ENCODE data around the gene C9.
"Not testable (repeated sequence)": the region's sequence is repeated elsewhere in the genome, so short reads cannot be mapped to it uniquely, and the experiment has no call there.

Gene C9

DNA sequence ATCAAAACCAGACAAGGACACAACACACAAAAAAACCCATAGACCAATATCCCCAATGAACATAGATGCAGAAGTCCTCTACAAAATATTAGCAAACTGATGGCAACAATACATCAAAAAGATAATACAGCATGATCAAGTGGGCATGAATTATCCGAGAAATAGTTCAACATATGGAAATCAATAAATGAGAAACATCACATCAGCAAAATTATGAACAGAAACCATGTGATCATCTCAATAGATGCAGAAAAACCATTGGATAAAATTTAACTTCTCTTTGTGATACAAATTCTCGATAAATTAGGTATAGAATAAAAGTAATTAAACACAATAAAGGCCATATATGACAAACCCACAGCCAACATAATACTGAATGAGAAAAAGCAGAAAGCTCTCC is 69.6 kb downstream of the C9 start:
- DNase-seq (ENCODE audit: low spot score) (no peak), ATAC-seq (ENCODE audit: low read depth) (no peak)
- no peaks in the 10 kb centered on the region for H3K4me1 ChIP-seq (ENCODE audit: insufficient read depth, poor library complexity, severe bottlenecking)
- peaks cover 2% of the 10 kb centered on the region for H3K9me3 ChIP-seq (ENCODE audit: severe bottlenecking)
- H3K27ac ChIP-seq (ENCODE audit: poor library complexity, severe bottlenecking): no peak overlapping the region
- TF ChIP-seq, protein P1, sequence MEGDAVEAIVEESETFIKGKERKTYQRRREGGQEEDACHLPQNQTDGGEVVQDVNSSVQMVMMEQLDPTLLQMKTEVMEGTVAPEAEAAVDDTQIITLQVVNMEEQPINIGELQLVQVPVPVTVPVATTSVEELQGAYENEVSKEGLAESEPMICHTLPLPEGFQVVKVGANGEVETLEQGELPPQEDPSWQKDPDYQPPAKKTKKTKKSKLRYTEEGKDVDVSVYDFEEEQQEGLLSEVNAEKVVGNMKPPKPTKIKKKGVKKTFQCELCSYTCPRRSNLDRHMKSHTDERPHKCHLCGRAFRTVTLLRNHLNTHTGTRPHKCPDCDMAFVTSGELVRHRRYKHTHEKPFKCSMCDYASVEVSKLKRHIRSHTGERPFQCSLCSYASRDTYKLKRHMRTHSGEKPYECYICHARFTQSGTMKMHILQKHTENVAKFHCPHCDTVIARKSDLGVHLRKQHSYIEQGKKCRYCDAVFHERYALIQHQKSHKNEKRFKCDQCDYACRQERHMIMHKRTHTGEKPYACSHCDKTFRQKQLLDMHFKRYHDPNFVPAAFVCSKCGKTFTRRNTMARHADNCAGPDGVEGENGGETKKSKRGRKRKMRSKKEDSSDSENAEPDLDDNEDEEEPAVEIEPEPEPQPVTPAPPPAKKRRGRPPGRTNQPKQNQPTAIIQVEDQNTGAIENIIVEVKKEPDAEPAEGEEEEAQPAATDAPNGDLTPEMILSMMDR (IDR thresholded peaks at IDR 0.05; ENCODE audit: poor library complexity, severe bottlenecking): no peak
- H3K4me3 ChIP-seq (ENCODE audit: severe bottlenecking): no peak overlapping the region
- H3K36me3 ChIP-seq (ENCODE audit: low read depth): no peaks in the 10 kb centered on the region
- no peaks in the 10 kb centered on the region for H3K27me3 ChIP-seq (ENCODE audit: insufficient read depth, poor library complexity, severe bottlenecking)

DNA sequence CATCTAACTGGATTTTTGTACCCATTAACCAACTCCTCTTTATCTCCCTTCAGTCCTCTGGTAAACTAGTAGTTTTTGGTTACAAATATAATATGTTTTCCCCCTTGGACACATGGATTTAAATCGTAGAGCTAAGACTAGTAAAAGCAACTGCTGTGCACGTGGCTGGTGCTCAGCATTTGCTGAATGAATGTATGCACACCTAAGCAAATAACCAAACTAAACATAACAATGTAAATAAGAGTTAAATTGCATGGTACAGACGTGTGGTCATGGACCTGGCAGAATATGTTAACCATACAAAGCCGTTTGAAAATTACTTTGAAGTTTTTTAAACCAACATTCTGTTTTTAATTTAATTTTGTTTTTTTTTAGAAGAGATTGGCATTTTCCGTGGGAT is 79.7 kb downstream of the C9 start:
- Histone ChIP-seq H3K27ac (ENCODE audit: poor library complexity, severe bottlenecking) (no peak overlapping the region), H3K36me3 (ENCODE audit: low read depth) (no peaks in the 10 kb centered on the region), H3K4me1 (ENCODE audit: insufficient read depth, poor library complexity, severe bottlenecking) (no peaks in the 10 kb centered on the region), H3K9me3 (ENCODE audit: severe bottlenecking) (no peaks in the 10 kb centered on the region), H3K4me3 (ENCODE audit: severe bottlenecking) (no peak overlapping the region), H3K27me3 (ENCODE audit: insufficient read depth, poor library complexity, severe bottlenecking) (no peaks in the 10 kb centered on the region)
- no peak for DNase-seq (ENCODE audit: low spot score)
- TF ChIP-seq, protein P1 (IDR thresholded peaks at IDR 0.05; ENCODE audit: poor library complexity, severe bottlenecking): no peak
- ATAC-seq (ENCODE audit: low read depth): no peak

DNA sequence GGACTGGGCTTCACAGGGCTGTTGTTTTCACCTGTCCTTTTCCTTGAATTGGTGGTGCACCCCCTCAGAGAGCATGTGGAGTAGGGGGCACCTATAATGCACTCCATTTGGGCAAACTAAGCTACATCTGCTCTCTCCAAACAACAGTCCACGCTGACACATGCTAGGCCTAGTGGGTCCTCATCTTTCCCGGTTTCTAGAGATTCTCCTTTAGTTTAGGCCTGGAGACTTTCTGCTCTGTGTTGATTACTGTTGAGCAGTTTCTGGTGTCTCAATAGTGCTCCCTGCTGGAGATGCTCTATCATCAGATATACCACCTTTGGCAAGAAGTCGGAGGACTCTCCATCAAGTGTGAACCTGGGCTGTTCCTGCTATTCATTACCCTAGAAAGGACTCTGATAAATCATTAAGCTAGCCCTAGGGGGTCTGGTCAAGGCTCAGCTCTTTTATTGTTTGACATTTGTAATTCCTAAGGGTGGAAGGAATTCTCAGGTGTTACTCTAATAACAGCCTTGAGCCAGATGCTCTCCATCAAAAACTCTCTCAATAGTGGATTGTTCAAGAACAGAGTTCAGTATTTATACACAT is 81.0 kb downstream of the C9 start:
- DNase-seq (ENCODE audit: low spot score): no peak
- ATAC-seq (ENCODE audit: low read depth): peak; percentile 94
- TF ChIP-seq, protein P1 (IDR thresholded peaks at IDR 0.05; ENCODE audit: poor library complexity, severe bottlenecking): peak; percentile 87

DNA sequence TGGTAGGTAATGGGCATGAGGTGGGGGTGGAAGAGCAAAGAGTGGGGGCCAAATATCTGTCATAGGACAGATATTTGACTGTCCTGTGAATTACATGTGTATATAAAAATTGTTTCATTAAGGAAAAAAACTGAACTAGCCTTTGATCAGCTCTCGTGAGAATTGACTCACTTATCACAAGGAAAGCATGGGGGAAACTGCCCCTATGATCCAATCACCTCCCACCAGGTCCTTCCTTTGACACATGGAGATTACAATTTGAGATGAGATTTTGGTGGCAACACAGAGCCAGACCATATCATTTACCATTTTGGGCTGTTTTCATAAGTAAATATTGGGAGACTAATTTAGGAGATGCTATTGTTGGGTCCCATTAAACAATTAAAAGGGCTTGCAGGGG is 81.7 kb downstream of the C9 start:
- no peak for ATAC-seq (ENCODE audit: low read depth)
- H3K27me3 ChIP-seq (ENCODE audit: insufficient read depth, poor library complexity, severe bottlenecking): no peaks in the 10 kb centered on the region
- H3K4me1 ChIP-seq (ENCODE audit: insufficient read depth, poor library complexity, severe bottlenecking): no peaks in the 10 kb centered on the region
- no peaks in the 10 kb centered on the region for H3K36me3 ChIP-seq (ENCODE audit: low read depth)
- no peak overlapping the region for H3K27ac ChIP-seq (ENCODE audit: poor library complexity, severe bottlenecking)
- no peak for DNase-seq (ENCODE audit: low spot score)
- TF ChIP-seq, protein P1 (IDR thresholded peaks at IDR 0.05; ENCODE audit: poor library complexity, severe bottlenecking): no peak
- no peaks in the 10 kb centered on the region for H3K9me3 ChIP-seq (ENCODE audit: severe bottlenecking)
- no peak overlapping the region for H3K4me3 ChIP-seq (ENCODE audit: severe bottlenecking)

More for the DNA sequence above, 81.0 kb downstream of the C9 start:
- Histone ChIP-seq H3K27ac (ENCODE audit: poor library complexity, severe bottlenecking) (no peak overlapping the region), H3K4me3 (ENCODE audit: severe bottlenecking) (no peak overlapping the region), H3K36me3 (ENCODE audit: low read depth) (no peaks in the 10 kb centered on the region), H3K27me3 (ENCODE audit: insufficient read depth, poor library complexity, severe bottlenecking) (no peaks in the 10 kb centered on the region), H3K4me1 (ENCODE audit: insufficient read depth, poor library complexity, severe bottlenecking) (no peaks in the 10 kb centered on the region), H3K9me3 (ENCODE audit: severe bottlenecking) (no peaks in the 10 kb centered on the region)

DNA sequence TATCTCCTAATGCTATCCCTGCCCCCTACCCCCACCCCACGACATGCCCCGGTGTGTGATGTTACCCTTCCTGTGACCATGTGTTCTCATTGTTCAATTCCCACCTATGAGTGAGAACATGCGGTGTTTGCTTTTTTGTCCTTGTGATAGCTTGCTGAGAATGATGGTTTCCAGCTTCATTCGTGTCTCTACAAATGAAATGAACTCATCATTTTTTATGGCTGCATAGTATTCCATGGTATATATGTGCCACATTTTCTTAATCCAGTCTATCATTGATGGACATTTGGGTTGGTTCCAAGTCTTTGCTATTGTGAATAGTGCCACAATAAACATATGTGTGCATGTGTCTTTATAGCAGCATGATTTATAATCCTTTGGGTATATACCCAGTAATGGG is 88.4 kb downstream of the C9 start:
- DNase-seq (ENCODE audit: low spot score); H3K4me1 ChIP-seq (ENCODE audit: insufficient read depth, poor library complexity, severe bottlenecking); ATAC-seq (ENCODE audit: low read depth); H3K4me3 ChIP-seq (ENCODE audit: severe bottlenecking); H3K36me3 ChIP-seq (ENCODE audit: low read depth); H3K9me3 ChIP-seq (ENCODE audit: severe bottlenecking); H3K27ac ChIP-seq (ENCODE audit: poor library complexity, severe bottlenecking); H3K27me3 ChIP-seq (ENCODE audit: insufficient read depth, poor library complexity, severe bottlenecking): not testable (repeated sequence)
